Measurements from ENCODE around the gene RABGGTA. TPM values are rescaled to one million over a fixed set of nuclear protein-coding genes. Genes with fewer than 3 reads are reported as not detected.

RABGGTA gene
- polyA plus RNA-seq, 4 donors = 25.3 to 58.6 (median 36.0) TPM

- Histone ChIP-seq H3K4me3 (ENCODE audit: low read depth in 1 of 3, low read length in 3 of 3) (no peak overlapping the region), H3K27ac (ENCODE audit: low read depth in 1 of 3, low read length in 2 of 3) (no peak overlapping the region), H3K9me3 (ENCODE audit: control insufficient read depth in 2 of 2, insufficient read depth in 1 of 2, low read depth in 1 of 2, low read length in 1 of 2) (no peaks in the 10 kb centered on the region), H3K4me1 (ENCODE audit: control insufficient read depth in 3 of 3, insufficient read depth in 2 of 3, low read depth in 1 of 3, low read length in 2 of 3) (peaks cover 0 to 33% (median 0%) of the 10 kb centered on the region in 3 donors), H3K36me3 (ENCODE audit: control insufficient read depth in 3 of 3, insufficient read depth in 2 of 3, low read depth in 1 of 3, low read length in 3 of 3) (peaks cover 0 to 66% (median 0%) of the 10 kb centered on the region in 3 donors), H3K27me3 (ENCODE audit: control insufficient read depth in 3 of 3, insufficient read depth in 3 of 3, low read length in 3 of 3) (no peaks in the 10 kb centered on the region)
- WGBS, 3 donors = 81 to 88% (median 85%) methylated on average over 4 of the region's 4 CpGs
- no peak for FAIRE-seq
- DNase-seq = no peak
These were observed 14.4 kb downstream of the RABGGTA start for GRCh38 chr14:24256960-24257359.

- 86 to 94% (median 91%) methylated on average over 12 of the region's 12 CpGs for WGBS, 3 donors
- no peak overlapping the region for H3K4me3 ChIP-seq (ENCODE audit: low read depth in 1 of 3, low read length in 3 of 3)
- DNase-seq (peak in 1 of 2 donors; percentile 29), FAIRE-seq (no peak)
- peaks cover 0 to 34% (median 0%) of the 10 kb centered on the region in 3 donors for H3K4me1 ChIP-seq (ENCODE audit: control insufficient read depth in 3 of 3, insufficient read depth in 2 of 3, low read depth in 1 of 3, low read length in 2 of 3)
- no peaks in the 10 kb centered on the region for H3K27me3 ChIP-seq (ENCODE audit: control insufficient read depth in 3 of 3, insufficient read depth in 3 of 3, low read length in 3 of 3)
- H3K9me3 ChIP-seq (ENCODE audit: control insufficient read depth in 2 of 2, insufficient read depth in 1 of 2, low read depth in 1 of 2, low read length in 1 of 2) = no peaks in the 10 kb centered on the region
- no peak overlapping the region for H3K27ac ChIP-seq (ENCODE audit: low read depth in 1 of 3, low read length in 2 of 3)
- peaks cover 0 to 62% (median 0%) of the 10 kb centered on the region in 3 donors for H3K36me3 ChIP-seq (ENCODE audit: control insufficient read depth in 3 of 3, insufficient read depth in 2 of 3, low read depth in 1 of 3, low read length in 3 of 3)
These were observed 15.3 kb downstream of the RABGGTA start for GRCh38 chr14:24255931-24256711.

GRCh38 chr14:24255438-24255837 is 16.0 kb downstream of the RABGGTA start:
- DNase-seq (no peak), FAIRE-seq (no peak)
- H3K9me3 ChIP-seq (ENCODE audit: control insufficient read depth in 2 of 2, insufficient read depth in 1 of 2, low read depth in 1 of 2, low read length in 1 of 2) = no peaks in the 10 kb centered on the region
- H3K27me3 ChIP-seq (ENCODE audit: control insufficient read depth in 3 of 3, insufficient read depth in 3 of 3, low read length in 3 of 3) = no peaks in the 10 kb centered on the region
- no peak overlapping the region for H3K27ac ChIP-seq (ENCODE audit: low read depth in 1 of 3, low read length in 2 of 3)
- H3K4me3 ChIP-seq (ENCODE audit: low read depth in 1 of 3, low read length in 3 of 3) = no peak overlapping the region
- H3K36me3 ChIP-seq (ENCODE audit: control insufficient read depth in 3 of 3, insufficient read depth in 2 of 3, low read depth in 1 of 3, low read length in 3 of 3) = peaks cover 0 to 58% (median 0%) of the 10 kb centered on the region in 3 donors
- WGBS, 3 donors = 81 to 87% (median 83%) methylated on average over 8 of the region's 8 CpGs
- H3K4me1 ChIP-seq (ENCODE audit: control insufficient read depth in 3 of 3, insufficient read depth in 2 of 3, low read depth in 1 of 3, low read length in 2 of 3) = peaks cover 0 to 34% (median 0%) of the 10 kb centered on the region in 3 donors

- no peaks in the 10 kb centered on the region for H3K27me3 ChIP-seq (ENCODE audit: control insufficient read depth in 3 of 3, insufficient read depth in 3 of 3, low read length in 3 of 3)
- DNase-seq (no peak), FAIRE-seq (no peak)
- H3K4me1 ChIP-seq (ENCODE audit: control insufficient read depth in 3 of 3, insufficient read depth in 2 of 3, low read depth in 1 of 3, low read length in 2 of 3) = peaks cover 0 to 34% (median 0%) of the 10 kb centered on the region in 3 donors
- H3K4me3 ChIP-seq (ENCODE audit: low read depth in 1 of 3, low read length in 3 of 3) = no peak overlapping the region
- H3K9me3 ChIP-seq (ENCODE audit: control insufficient read depth in 2 of 2, insufficient read depth in 1 of 2, low read depth in 1 of 2, low read length in 1 of 2) = no peaks in the 10 kb centered on the region
- peaks cover 0 to 54% (median 0%) of the 10 kb centered on the region in 3 donors for H3K36me3 ChIP-seq (ENCODE audit: control insufficient read depth in 3 of 3, insufficient read depth in 2 of 3, low read depth in 1 of 3, low read length in 3 of 3)
- whole genome bisulfite sequencing, 3 donors = 92 to 95% (median 93%) methylated on average over 19 of the region's 19 CpGs
- no peak overlapping the region for H3K27ac ChIP-seq (ENCODE audit: low read depth in 1 of 3, low read length in 2 of 3)
These were observed 16.6 kb downstream of the RABGGTA start for GRCh38 chr14:24254630-24255392.

- DNase-seq (no peak), FAIRE-seq (no peak)
- WGBS, 3 donors = 88 to 98% (median 89%) methylated on average over 7 of the region's 7 CpGs
- H3K36me3 ChIP-seq (ENCODE audit: control insufficient read depth in 3 of 3, insufficient read depth in 2 of 3, low read depth in 1 of 3, low read length in 3 of 3) = peaks cover 0 to 55% (median 0%) of the 10 kb centered on the region in 3 donors
- H3K9me3 ChIP-seq (ENCODE audit: control insufficient read depth in 2 of 2, insufficient read depth in 1 of 2, low read depth in 1 of 2, low read length in 1 of 2) = no peaks in the 10 kb centered on the region
- no peaks in the 10 kb centered on the region for H3K27me3 ChIP-seq (ENCODE audit: control insufficient read depth in 3 of 3, insufficient read depth in 3 of 3, low read length in 3 of 3)
- H3K27ac ChIP-seq (ENCODE audit: low read depth in 1 of 3, low read length in 2 of 3) = no peak overlapping the region
- peaks cover 0 to 34% (median 0%) of the 10 kb centered on the region in 3 donors for H3K4me1 ChIP-seq (ENCODE audit: control insufficient read depth in 3 of 3, insufficient read depth in 2 of 3, low read depth in 1 of 3, low read length in 2 of 3)
- no peak overlapping the region for H3K4me3 ChIP-seq (ENCODE audit: low read depth in 1 of 3, low read length in 3 of 3)
These were observed 17.5 kb downstream of the RABGGTA start for GRCh38 chr14:24253936-24254335.

GRCh38 chr14:24252289-24253124 is 18.9 kb downstream of the RABGGTA start:
- Histone ChIP-seq H3K27me3 (ENCODE audit: control insufficient read depth in 3 of 3, insufficient read depth in 3 of 3, low read length in 3 of 3) (no peaks in the 10 kb centered on the region), H3K27ac (ENCODE audit: low read depth in 1 of 3, low read length in 2 of 3) (peak overlapping the region in 1 of 3 donors; percentile 39), H3K9me3 (ENCODE audit: control insufficient read depth in 2 of 2, insufficient read depth in 1 of 2, low read depth in 1 of 2, low read length in 1 of 2) (no peaks in the 10 kb centered on the region), H3K4me1 (ENCODE audit: control insufficient read depth in 3 of 3, insufficient read depth in 2 of 3, low read depth in 1 of 3, low read length in 2 of 3) (peaks cover 0 to 34% (median 0%) of the 10 kb centered on the region in 3 donors), H3K4me3 (ENCODE audit: low read depth in 1 of 3, low read length in 3 of 3) (no peak overlapping the region), H3K36me3 (ENCODE audit: control insufficient read depth in 3 of 3, insufficient read depth in 2 of 3, low read depth in 1 of 3, low read length in 3 of 3) (peaks cover 0 to 47% (median 0%) of the 10 kb centered on the region in 3 donors)
- 79 to 86% (median 84%) methylated on average over 11 of the region's 11 CpGs for WGBS, 3 donors
- no peak for FAIRE-seq
- peak in 1 of 2 donors; percentile 71 for DNase-seq

GRCh38 chr14:24251880-24252288 is 19.5 kb downstream of the RABGGTA start:
- Histone ChIP-seq H3K27ac (ENCODE audit: low read depth in 1 of 3, low read length in 2 of 3) (peak overlapping the region in 1 of 3 donors; percentile 39), H3K4me3 (ENCODE audit: low read depth in 1 of 3, low read length in 3 of 3) (no peak overlapping the region), H3K27me3 (ENCODE audit: control insufficient read depth in 3 of 3, insufficient read depth in 3 of 3, low read length in 3 of 3) (no peaks in the 10 kb centered on the region), H3K36me3 (ENCODE audit: control insufficient read depth in 3 of 3, insufficient read depth in 2 of 3, low read depth in 1 of 3, low read length in 3 of 3) (peaks cover 0 to 45% (median 0%) of the 10 kb centered on the region in 3 donors), H3K9me3 (ENCODE audit: control insufficient read depth in 2 of 2, insufficient read depth in 1 of 2, low read depth in 1 of 2, low read length in 1 of 2) (no peaks in the 10 kb centered on the region), H3K4me1 (ENCODE audit: control insufficient read depth in 3 of 3, insufficient read depth in 2 of 3, low read depth in 1 of 3, low read length in 2 of 3) (peaks cover 0 to 32% (median 0%) of the 10 kb centered on the region in 3 donors)
- FAIRE-seq = no peak
- 77 to 91% (median 87%) methylated on average over 1 of the region's 1 CpG for WGBS, 3 donors
- no peak for DNase-seq

GRCh38 chr14:24250354-24250753 is 21.0 kb downstream of the RABGGTA start:
- no peak for FAIRE-seq

More at GRCh38 chr14:24250354-24250753, 21.0 kb downstream of the RABGGTA start:
- Histone ChIP-seq H3K27ac (ENCODE audit: low read depth in 1 of 3, low read length in 2 of 3) (no peak overlapping the region), H3K27me3 (ENCODE audit: control insufficient read depth in 3 of 3, insufficient read depth in 3 of 3, low read length in 3 of 3) (no peaks in the 10 kb centered on the region), H3K36me3 (ENCODE audit: control insufficient read depth in 3 of 3, insufficient read depth in 2 of 3, low read depth in 1 of 3, low read length in 3 of 3) (peaks cover 0 to 38% (median 0%) of the 10 kb centered on the region in 3 donors), H3K9me3 (ENCODE audit: control insufficient read depth in 2 of 2, insufficient read depth in 1 of 2, low read depth in 1 of 2, low read length in 1 of 2) (no peaks in the 10 kb centered on the region), H3K4me3 (ENCODE audit: low read depth in 1 of 3, low read length in 3 of 3) (no peak overlapping the region), H3K4me1 (ENCODE audit: control insufficient read depth in 3 of 3, insufficient read depth in 2 of 3, low read depth in 1 of 3, low read length in 2 of 3) (peaks cover 0 to 24% (median 0%) of the 10 kb centered on the region in 3 donors)
- DNase-seq = no peak
- WGBS, 3 donors = 62 to 74% (median 68%) methylated on average over 4 of the region's 4 CpGs

Measured in small intestine (tissue), 7 donors.